Head of caudate nucleus (tissue), 42 donors: ENCODE measurements around the gene ISCA2.
A peak's percentile ranks its signal among the peaks of the same experiment; 100 is the strongest.

Experiments
- DNase-seq, 42 donors: peaks; one replicate each; pipeline versions ENCODE4 v3.0.0 to v3.0.0-alpha.2; 2020 to 2021; ENCODE audit warnings: mixed read lengths in 7 of 42
- intact Hi-C: fragments of 100-400 bp; cut with DNase I; formaldehyde crosslinking; loops from one replicate; pipeline ENCODE4 v1.15.0; 2022

The ISCA2 gene

GRCh38 chr14:74504874-74505720 is 11.5 kb downstream of the ISCA2 start:
- intact Hi-C loops = loop anchor here (5.0 kb wide), 1 partner anchor 107 kb away; the partner anchor contains the start of gene LTBP2

GRCh38 chr14:74505831-74506230 is 12.3 kb downstream of the ISCA2 start:
- intact Hi-C loops = no loop called here
- peak in 4 of 42 donors; percentile 6 to 26 (median 16) for DNase-seq

More at GRCh38 chr14:74504874-74505720, 11.5 kb downstream of the ISCA2 start:
- peak in 6 of 42 donors; percentile 6 to 33 (median 17) for DNase-seq

DNA sequence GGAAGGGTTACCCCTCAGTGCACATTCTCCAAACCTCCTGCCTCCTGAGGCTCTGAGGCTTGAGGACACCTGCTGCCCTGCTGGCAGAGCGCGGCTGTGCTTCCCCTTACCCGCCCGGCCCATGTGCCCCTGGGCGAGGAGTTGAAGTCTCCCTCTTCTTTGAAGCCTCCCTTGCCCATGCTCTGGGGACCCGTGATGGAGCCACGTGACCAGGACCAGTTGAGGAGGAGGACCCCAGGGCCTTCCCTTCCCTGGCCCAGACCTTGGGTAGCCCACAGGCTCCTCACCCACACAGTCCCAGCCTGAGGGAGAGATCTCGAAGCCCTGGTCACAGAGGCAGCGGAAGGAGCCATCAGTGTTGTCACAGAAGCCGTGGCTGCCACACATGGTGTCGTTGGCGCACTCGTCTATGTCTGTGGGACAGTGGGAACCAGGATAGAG is 12.9 kb downstream of the ISCA2 start:
- peak in 4 of 42 donors; percentile 4 to 23 (median 14) for DNase-seq
- intact Hi-C loops = no loop called here

DNA sequence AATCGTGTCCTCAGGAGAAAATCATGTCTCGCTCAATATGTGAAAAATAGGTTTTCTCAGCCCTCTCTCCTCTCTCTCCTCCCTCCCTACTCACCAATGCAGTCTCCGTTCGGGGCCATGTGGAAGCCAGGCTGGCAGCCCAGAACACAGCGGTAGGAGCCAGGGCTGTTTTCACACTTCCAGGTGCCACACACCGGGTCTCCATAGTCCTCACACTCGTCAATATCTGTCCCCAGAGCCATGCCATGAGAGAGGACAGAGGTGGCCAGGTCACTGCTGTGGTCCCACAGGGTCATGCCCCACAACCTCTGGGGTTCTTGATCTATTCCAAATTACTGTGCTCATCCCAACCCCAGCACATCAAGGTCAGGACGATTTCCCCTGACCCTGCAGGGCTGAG is 13.5 kb downstream of the ISCA2 start:
- intact Hi-C loops = no loop called here
- DNase-seq = peak in 2 of 42 donors; percentile 9 to 31

DNA sequence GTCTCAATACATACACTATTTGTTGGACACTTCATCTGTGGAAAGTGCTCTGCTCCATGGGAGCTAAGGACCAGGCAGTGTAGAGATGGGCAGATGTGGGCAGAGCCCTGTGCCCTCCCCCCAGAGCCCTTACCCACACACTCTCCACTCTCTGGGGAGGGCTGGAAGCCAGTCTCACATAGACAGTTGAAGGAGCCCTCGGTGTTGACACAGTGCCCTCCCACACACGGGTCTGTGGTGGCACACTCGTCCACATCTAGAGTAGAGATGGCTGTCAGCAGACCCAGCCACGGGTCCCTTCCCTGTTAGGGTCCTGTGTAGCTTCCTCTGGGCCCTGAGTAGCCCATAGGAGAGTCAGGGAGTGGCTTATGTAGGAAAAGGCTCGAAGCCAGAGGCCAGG is 14.3 kb downstream of the ISCA2 start:
- intact Hi-C loops = no loop called here
- peak in 3 of 42 donors; percentile 0 to 17 (median 15) for DNase-seq

- peak in 1 of 42 donors; percentile 22 for DNase-seq
- intact Hi-C loops = no loop called here
These were observed 14.7 kb downstream of the ISCA2 start for GRCh38 chr14:74508292-74508731.

DNA sequence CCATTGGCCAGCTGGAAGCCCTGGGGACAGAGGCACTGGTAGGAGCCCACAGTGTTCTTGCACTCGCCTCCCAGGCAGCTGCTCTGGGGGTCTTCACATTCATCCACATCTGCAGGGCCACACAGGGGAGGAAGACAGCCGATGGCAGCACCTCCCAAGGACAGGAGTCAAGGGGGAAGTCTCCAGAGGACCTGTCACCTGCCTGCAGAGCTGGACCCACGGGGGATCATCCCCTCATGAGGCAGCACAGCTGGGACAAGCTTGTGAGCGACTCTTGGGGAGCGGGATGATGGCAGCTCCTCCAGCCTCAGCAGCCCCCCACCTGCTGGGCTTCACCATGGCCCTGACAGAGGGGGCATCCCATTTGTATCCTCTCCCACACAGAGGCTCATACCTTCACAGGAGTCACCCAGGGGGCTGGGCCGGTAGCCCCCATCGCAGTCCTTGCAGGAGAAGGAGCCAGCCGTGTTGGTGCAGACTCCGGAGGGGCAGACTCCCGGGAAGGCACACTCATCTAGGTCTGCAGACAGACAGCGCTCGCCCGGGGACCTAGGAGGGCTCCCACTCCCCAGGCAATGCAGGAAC is 15.4 kb downstream of the ISCA2 start:
- intact Hi-C loops = no loop called here
- DNase-seq = peak in 1 of 42 donors; percentile 13

- intact Hi-C loops = no loop called here
- peak in 1 of 42 donors; percentile 5 for DNase-seq
These were observed 16.1 kb downstream of the ISCA2 start for GRCh38 chr14:74509587-74510222.

GRCh38 chr14:74510223-74510931 is 16.8 kb downstream of the ISCA2 start:
- intact Hi-C loops = no loop called here
- DNase-seq = no peak

DNA sequence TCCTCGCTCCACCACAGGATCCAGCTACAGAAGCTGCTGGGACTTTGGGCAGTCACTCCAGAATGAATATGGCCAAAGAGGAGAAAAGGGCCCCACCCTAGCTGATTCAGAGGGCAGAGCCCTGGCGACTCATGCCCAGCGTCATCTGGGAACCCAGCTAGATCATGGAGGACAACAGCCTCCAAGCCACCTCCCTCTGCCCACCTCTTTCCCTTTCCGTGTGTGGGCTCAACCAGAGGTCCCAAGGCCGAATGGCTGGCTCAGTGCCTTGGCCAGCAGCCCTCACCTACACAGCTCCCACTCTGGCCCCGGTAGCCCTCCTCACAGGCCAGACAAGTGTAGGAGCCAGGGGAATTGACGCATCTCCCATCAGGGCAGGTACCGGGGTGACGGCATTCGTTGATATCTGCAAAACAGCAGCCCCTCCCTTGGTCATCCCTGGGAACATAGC is 17.4 kb downstream of the ISCA2 start:
- DNase-seq = no peak
- intact Hi-C loops = no loop called here

DNA sequence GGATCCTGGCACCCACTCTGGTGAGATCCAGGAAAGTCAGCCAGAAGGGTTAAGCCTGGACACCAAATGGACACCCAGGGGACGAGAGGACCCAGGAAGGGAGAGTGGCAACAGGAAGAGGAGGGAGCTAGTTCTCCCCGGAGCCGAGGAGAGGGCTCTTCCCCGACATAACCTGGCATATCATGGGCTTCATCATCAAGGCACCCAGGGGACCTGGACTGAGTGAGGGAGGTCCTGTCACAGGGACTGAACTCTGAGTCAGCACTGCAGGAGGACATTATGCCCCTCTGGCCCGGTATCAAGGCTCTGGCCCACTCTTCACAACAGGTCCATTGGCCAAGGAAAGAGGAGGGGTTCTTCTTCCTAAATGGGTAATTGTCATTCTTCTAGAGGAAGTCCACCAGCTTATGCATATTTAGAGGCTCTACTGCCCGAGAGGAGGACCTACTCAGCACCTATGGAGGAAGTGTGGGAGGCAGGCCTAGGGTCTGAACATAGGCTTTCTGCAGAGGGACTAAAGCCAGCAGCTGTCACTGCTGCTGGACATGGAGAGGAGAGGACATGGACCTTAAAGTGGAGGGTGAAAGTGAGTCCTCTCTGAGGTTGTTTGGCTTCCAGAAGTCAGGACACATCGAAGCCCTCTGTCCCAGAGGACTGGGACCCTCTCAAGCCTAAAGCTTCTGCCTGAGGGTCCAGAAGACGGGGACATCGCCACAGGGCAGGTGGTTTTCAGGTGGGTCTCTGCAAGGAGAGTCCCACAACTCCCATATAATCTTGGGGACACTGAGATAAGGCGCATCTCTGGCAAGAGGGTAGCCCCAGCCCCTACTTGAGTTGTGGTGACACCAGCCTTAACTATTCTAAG is 18.6 kb downstream of the ISCA2 start:
- intact Hi-C loops = no loop called here
- no peak for DNase-seq

- intact Hi-C loops = no loop called here
- peak in 14 of 42 donors; percentile 12 to 71 (median 35) for DNase-seq
These were observed 20.9 kb downstream of the ISCA2 start for GRCh38 chr14:74514471-74514941.

DNA sequence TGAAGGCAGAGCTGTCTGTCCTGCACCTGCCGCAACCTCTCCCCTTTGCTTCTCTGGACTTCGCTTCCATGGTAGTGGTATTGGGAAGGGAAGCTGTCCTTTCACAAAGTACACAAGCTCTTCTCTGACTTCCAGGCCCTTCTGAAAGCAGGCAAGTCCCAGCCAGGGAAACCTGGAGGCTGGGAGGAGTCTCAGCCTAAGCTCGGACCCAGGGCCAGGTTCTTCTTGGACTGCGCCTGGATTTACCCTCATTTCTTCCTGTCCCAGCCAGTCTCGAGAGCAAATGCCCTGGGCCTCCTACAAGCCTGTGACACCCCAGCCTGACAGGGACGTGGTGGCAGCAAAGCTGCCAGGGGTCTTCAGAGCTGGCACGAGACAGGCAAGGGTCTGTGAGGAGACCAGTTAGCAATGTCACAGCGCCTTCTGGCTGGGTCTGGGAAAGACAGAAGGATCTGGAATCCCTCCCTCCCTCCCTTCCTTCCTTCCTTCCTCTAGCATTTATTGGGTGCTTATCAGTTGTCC is 22.4 kb downstream of the ISCA2 start:
- intact Hi-C loops = no loop called here
- no peak for DNase-seq

DNA sequence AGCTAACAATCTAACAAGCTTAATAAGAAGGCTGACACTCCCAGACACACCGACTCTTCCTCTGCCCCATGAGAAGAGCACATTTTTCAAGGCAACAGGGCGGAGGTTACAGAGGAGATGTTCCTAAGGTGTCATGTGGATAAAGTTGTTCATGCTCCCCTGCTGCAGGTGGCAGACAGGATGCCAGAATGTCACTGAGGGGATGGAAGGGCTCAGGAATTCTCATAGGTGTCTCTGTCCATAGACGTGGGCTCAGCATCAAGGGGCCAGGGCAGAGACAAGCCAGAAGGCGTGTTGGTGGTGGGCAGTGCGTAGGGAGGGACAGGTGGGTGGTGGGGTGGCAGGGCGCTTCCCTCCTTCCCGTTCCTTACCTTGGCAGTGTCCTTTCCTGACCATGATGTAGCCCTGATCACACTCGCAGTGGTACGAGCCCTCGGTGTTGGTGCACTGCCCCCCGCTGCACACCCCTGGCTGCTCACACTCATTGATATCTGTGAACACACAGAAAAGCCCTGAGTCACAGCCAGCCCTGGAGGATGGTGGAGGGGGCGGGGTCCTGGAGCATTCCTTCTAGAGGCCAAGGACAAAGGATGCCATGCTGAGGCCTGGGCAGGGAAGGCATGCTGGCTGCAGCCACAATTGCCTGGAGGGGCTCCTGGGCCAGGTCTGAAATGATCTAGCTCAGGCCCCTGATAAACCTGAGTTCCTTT is 23.0 kb downstream of the ISCA2 start:
- intact Hi-C loops = no loop called here
- no peak for DNase-seq

- DNase-seq = no peak
- intact Hi-C loops = no loop called here
These were observed 24.2 kb downstream of the ISCA2 start for GRCh38 chr14:74517731-74518130.

DNA sequence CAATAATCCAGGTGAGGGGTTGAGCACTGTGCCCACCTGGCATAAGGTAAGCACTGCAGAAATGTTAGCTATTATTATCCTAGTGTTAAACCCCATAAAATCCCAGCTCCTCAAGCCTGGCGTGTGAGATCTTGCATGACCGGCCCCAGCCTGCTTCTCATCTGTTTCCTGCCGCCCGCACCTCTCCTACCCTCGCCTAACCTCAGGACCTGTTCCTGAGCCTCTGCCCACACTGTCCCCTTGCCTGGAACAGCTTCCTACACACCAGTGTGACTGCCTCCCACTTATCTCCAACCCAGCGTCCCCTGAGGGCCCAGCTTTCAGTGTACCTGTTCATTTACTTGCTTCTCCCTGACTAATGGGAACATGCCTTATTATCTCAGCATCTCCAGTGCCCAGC is 24.7 kb downstream of the ISCA2 start:
- DNase-seq = no peak

More for the DNA sequence above, 24.7 kb downstream of the ISCA2 start:
- intact Hi-C loops = no loop called here
